ENCODE measurements around the gene DEFB121.

DNA sequence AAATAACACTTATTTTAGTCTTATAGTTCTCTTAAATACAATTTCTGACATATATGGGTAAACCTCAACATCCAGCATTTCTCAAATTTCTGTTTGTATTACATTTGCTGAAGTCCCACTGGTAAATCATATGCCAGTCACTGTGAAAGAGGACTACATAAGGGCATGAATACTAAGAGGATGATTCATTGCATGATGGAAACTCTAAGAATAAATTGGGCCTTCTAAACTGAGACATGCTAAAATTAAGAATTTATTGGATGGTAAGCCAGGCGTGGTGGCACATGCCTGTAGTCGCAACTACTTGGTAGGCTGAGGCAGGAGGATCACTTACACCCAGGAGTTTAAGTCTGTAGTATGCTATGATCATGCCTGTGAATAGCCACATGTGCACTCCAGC, 46.6 kb upstream of the DEFB121 start:
- TF ChIP-seq, protein P1, sequence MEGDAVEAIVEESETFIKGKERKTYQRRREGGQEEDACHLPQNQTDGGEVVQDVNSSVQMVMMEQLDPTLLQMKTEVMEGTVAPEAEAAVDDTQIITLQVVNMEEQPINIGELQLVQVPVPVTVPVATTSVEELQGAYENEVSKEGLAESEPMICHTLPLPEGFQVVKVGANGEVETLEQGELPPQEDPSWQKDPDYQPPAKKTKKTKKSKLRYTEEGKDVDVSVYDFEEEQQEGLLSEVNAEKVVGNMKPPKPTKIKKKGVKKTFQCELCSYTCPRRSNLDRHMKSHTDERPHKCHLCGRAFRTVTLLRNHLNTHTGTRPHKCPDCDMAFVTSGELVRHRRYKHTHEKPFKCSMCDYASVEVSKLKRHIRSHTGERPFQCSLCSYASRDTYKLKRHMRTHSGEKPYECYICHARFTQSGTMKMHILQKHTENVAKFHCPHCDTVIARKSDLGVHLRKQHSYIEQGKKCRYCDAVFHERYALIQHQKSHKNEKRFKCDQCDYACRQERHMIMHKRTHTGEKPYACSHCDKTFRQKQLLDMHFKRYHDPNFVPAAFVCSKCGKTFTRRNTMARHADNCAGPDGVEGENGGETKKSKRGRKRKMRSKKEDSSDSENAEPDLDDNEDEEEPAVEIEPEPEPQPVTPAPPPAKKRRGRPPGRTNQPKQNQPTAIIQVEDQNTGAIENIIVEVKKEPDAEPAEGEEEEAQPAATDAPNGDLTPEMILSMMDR (IDR thresholded peaks at IDR 0.05; ENCODE audit: low read depth, low read length), result no peak
- TF ChIP-seq EZH2phosphoT487 (IDR thresholded peaks at IDR 0.05; ENCODE audit: low read depth), result no peak
